ENCODE measurements around the gene EPS8L2. TPM values are rescaled to one million over a fixed set of nuclear protein-coding genes. Genes with fewer than 3 reads are reported as not detected.

The EPS8L2 gene
- total and polyA plus RNA-seq, 2 of the 13 experiments (the other 11 are each of a cell fraction or from before 2014, with no cell fraction given): 89.3 to 416 TPM

- peak; percentile 30; the same call in 1 of the 2 replicates for TF ChIP-seq THAP9 (CRISPR knock-in tag; IDR thresholded peaks at IDR 0.05; ENCODE audit: borderline replicate concordance)
- no peak for TF ChIP-seq ZFP36 (IDR thresholded peaks at IDR 0.05; ENCODE audit: borderline replicate concordance, low read depth, low read length, partially characterized antibody)
- no peak for TF ChIP-seq TRIM24 (CRISPR knock-in tag; IDR thresholded peaks at IDR 0.05)
- 0 out of 2 replicates have a peak, but pooled peaks have one; percentile 43 for TF ChIP-seq ZBTB20 (CRISPR knock-in tag; IDR thresholded peaks at IDR 0.05; ENCODE audit: borderline replicate concordance, low read depth)
- no peak for TF ChIP-seq ZNF205 (CRISPR knock-in tag; IDR thresholded peaks at IDR 0.05)
- 0 out of 2 replicates have a peak, but pooled peaks have one; percentile 9 for TF ChIP-seq IRX3 (CRISPR knock-in tag; IDR thresholded peaks at IDR 0.05; ENCODE audit: borderline replicate concordance, low read depth)
- peak; percentile 4; the same call in 1 of the 2 replicates for TF ChIP-seq MYPOP (CRISPR knock-in tag; IDR thresholded peaks at IDR 0.05)
- TF ChIP-seq ASH2L (IDR thresholded peaks at IDR 0.05; ENCODE audit: insufficient read length, low read depth, low read length): peak; percentile 11
- TF ChIP-seq SMYD3 (CRISPR knock-in tag; IDR thresholded peaks at IDR 0.05): 0 out of 2 replicates have a peak, but pooled peaks have one; percentile 46
- TF ChIP-seq HNRNPLL (IDR thresholded peaks at IDR 0.05; ENCODE audit: low read depth, low read length, poor library complexity, severe bottlenecking): no peak
- TF ChIP-seq ZFP37 (CRISPR knock-in tag; IDR thresholded peaks at IDR 0.05; ENCODE audit: borderline replicate concordance): no peak
- TF ChIP-seq SRSF1 (optimal IDR thresholded peaks at IDR 0.05; ENCODE audit: low read depth, low read length): peak; percentile 86
- no peak for TF ChIP-seq FUBP1 (CRISPR knock-in tag; IDR thresholded peaks at IDR 0.05; ENCODE audit: borderline replicate concordance)
- TF ChIP-seq PAF1 (CRISPR knock-in tag; IDR thresholded peaks at IDR 0.05): no peak
- TF ChIP-seq TBL1XR1 (IDR thresholded peaks at IDR 0.05; ENCODE audit: borderline replicate concordance, low read length, partially characterized antibody): peak; percentile 56
- TF ChIP-seq ARID4A (CRISPR knock-in tag; IDR thresholded peaks at IDR 0.05; ENCODE audit: borderline replicate concordance): 0 out of 2 replicates have a peak, but pooled peaks have one; percentile 6
- 0 out of 2 replicates have a peak, but pooled peaks have one; percentile 13 for TF ChIP-seq ZNF414 (CRISPR knock-in tag; IDR thresholded peaks at IDR 0.05)
- no peak for TF ChIP-seq TBX3 (IDR thresholded peaks at IDR 0.05; ENCODE audit: borderline replicate concordance)
These were observed 10.8 kb upstream of the EPS8L2 start (continued) for GRCh38 chr11:695288-695537.

Measured in HepG2 (cell line).